K562 (cell line): Measurements from ENCODE around the gene PARD6B.

Experiments
- CHD7 ChIP-seq: fragments of 200-600 bp; sonication (generic); IDR thresholded peaks from one replicate; pipeline ENCODE4 v1.6.1; 2012; ENCODE audit warnings: mild to moderate bottlenecking, low read depth, low read length, inconsistent platforms
- CTCF ChIP-seq, 3 experiments: IDR thresholded peaks in 2 of 3; conservative IDR thresholded peaks in 1 of 3; 2 replicates each; pipeline ENCODE4 v1.5.1; 2011 to 2012; ENCODE audit warnings: low read length in 3 of 3, mild to moderate bottlenecking in 3 of 3, control low read depth in 2 of 3, improper control_type of control experiment in 1 of 3, inconsistent platforms in 1 of 3, low read depth in 1 of 3, mixed read lengths in 1 of 3, moderate library complexity in 1 of 3; ENCODE audit not compliant: insufficient read depth in 2 of 3
- DNMT1 ChIP-seq: fragments of 450-650 bp; IDR thresholded peaks from 2 replicates; pipeline ENCODE4 v1.6.1; 2016; ENCODE audit warnings: antibody characterized with exemption, mild to moderate bottlenecking
- HNRNPK ChIP-seq: fragments of 200-400 bp; formaldehyde crosslinking; IDR thresholded peaks from one replicate; pipeline ENCODE4 v1.6.1; 2018; ENCODE audit warnings: mild to moderate bottlenecking, low read depth, low read length; ENCODE audit not compliant: poor library complexity, severe bottlenecking
- JUNB ChIP-seq: fragments of 450-650 bp; formaldehyde crosslinking; conservative IDR thresholded peaks from 2 replicates; pipeline ENCODE4 v1.4.0; 2020; ENCODE audit warnings: mild to moderate bottlenecking
- KLF1 ChIP-seq: fragments of 450-650 bp; IDR thresholded peaks from 2 replicates; pipeline ENCODE4 v1.6.1; 2016; ENCODE audit warnings: missing genetic modification characterization, missing compliant biosample characterization
- MEF2D ChIP-seq: conservative IDR thresholded peaks from 2 replicates; pipeline ENCODE4 v1.6.1; 2016; ENCODE audit warnings: low read depth, missing genetic modification characterization, missing compliant biosample characterization
- NFE2L1 ChIP-seq: fragments of 450-650 bp; IDR thresholded peaks from 2 replicates; pipeline ENCODE4 v1.6.1; 2016; ENCODE audit warnings: missing genetic modification characterization, low read depth, mild to moderate bottlenecking, missing compliant biosample characterization, moderate library complexity, borderline replicate concordance
- RAD21 ChIP-seq, 2 experiments: fragments of 250-450 bp in 1 of 2; fragments of 450-650 bp in 1 of 2; sonication (Bioruptor Pico) in 1 of 2; formaldehyde crosslinking in 1 of 2; IDR thresholded peaks in 1 of 2; conservative IDR thresholded peaks in 1 of 2; 2 replicates each; pipeline versions ENCODE4 v1.4.0 to v1.8.0; 2020 to 2022; ENCODE audit warnings: mild to moderate bottlenecking in 2 of 2, moderate library complexity in 1 of 2
- SAP30 ChIP-seq: fragments of 200-600 bp; sonication (generic); IDR thresholded peaks from 2 replicates; pipeline ENCODE4 v1.6.1; 2012; ENCODE audit warnings: borderline replicate concordance, low read depth, mild to moderate bottlenecking, moderate library complexity, low read length, control low read depth, inconsistent platforms; ENCODE audit not compliant: insufficient read depth, poor library complexity, severe bottlenecking
- SFPQ ChIP-seq: fragments of 200-400 bp; formaldehyde crosslinking; IDR thresholded peaks from 2 replicates; pipeline ENCODE4 v1.6.1; 2017; ENCODE audit warnings: mild to moderate bottlenecking, low read depth, low read length, moderate library complexity

- no peak for TF ChIP-seq CHD7
- no peak for TF ChIP-seq KLF1 (tag)
- no peak for TF ChIP-seq CTCF (IDR thresholded peaks at IDR 0.05 in 2 of 3, conservative IDR thresholded peaks at IDR 0.05 in 1 of 3; ENCODE audit: insufficient read depth in 2 of 3, low read depth in 1 of 3, low read length in 3 of 3)
- TF ChIP-seq SAP30: no peak
- no peak for TF ChIP-seq SFPQ
- TF ChIP-seq RAD21 (CRISPR knock-in tag; conservative IDR thresholded peaks at IDR 0.05 in 1 of 2, IDR thresholded peaks at IDR 0.05 in 1 of 2): no peak
- no peak for TF ChIP-seq NFE2L1 (tag)
- TF ChIP-seq MEF2D (tag): no peak
- TF ChIP-seq JUNB: no peak
- no peak for TF ChIP-seq DNMT1
- TF ChIP-seq HNRNPK: no peak
Measured at GRCh38 chr20:50804437-50805348, 73.3 kb downstream of the PARD6B start.
